ENCODE measurements around the gene TRPV6.
A peak's percentile ranks its signal among the peaks of the same experiment; 100 is the strongest.

The TRPV6 gene

GRCh38 chr7:142882338-142882678, 3.2 kb downstream of the TRPV6 start:
- DNase-seq = no peak

- no peak for DNase-seq
These were observed 3.8 kb downstream of the TRPV6 start for GRCh38 chr7:142881586-142882337.

- peak; percentile 29 to 33 for DNase-seq
These were observed 4.6 kb downstream of the TRPV6 start for GRCh38 chr7:142880876-142881505.

GRCh38 chr7:142879060-142879459, 6.5 kb downstream of the TRPV6 start:
- DNase-seq = no peak

GRCh38 chr7:142878315-142878714, 7.2 kb downstream of the TRPV6 start:
- no peak for DNase-seq

GRCh38 chr7:142876991-142877910, 8.3 kb downstream of the TRPV6 start:
- DNase-seq = no peak

- DNase-seq = no peak
These were observed 9.1 kb downstream of the TRPV6 start for GRCh38 chr7:142876236-142876960.

GRCh38 chr7:142875456-142875855, 10.1 kb downstream of the TRPV6 start:
- DNase-seq = no peak

- no peak for DNase-seq
These were observed 10.7 kb downstream of the TRPV6 start for GRCh38 chr7:142874837-142875236.

GRCh38 chr7:142874409-142874808, 11.1 kb downstream of the TRPV6 start:
- DNase-seq = no peak

GRCh38 chr7:142873871-142874270, 11.7 kb downstream of the TRPV6 start:
- DNase-seq = no peak

- peak; percentile 23 to 44 for DNase-seq
These were observed 12.2 kb downstream of the TRPV6 start for GRCh38 chr7:142873281-142873784.

GRCh38 chr7:142872106-142872675, 13.4 kb downstream of the TRPV6 start:
- DNase-seq = no peak

GRCh38 chr7:142871260-142872105, 14.1 kb downstream of the TRPV6 start:
- no peak for DNase-seq

GRCh38 chr7:142870566-142871259, 14.8 kb downstream of the TRPV6 start:
- no peak for DNase-seq

GRCh38 chr7:142870147-142870559, 15.4 kb downstream of the TRPV6 start:
- no peak for DNase-seq

GRCh38 chr7:142869434-142869833, 16.1 kb downstream of the TRPV6 start:
- DNase-seq = no peak

GRCh38 chr7:142868986-142869415, 16.5 kb downstream of the TRPV6 start:
- no peak for DNase-seq

- no peak for DNase-seq
These were observed 17.2 kb downstream of the TRPV6 start for GRCh38 chr7:142868188-142868985.
